HepG2 (cell line): ENCODE results near the gene ALG8. TPM values are rescaled to one million over a fixed set of nuclear protein-coding genes. Genes with fewer than 3 reads are reported as not detected.
A peak's percentile ranks its signal among the peaks of the same experiment; 100 is the strongest.

Experiments used
- ATAC-seq: fragments of 200-7000 bp; cut with Tn5 transposase; 3 replicates; pipeline ENCODE4 v1.9.1; 2020; ENCODE audit warnings: mild to moderate bottlenecking, moderate library complexity
- BruUV-seq: library from RNA; stranded (reverse); fragments of 400-500 nt; replicated peaks from 2 replicates; lab custom pipeline; 2021; lab: Mats Ljungman, UMichigan
- CTCF ChIA-PET: fragments of 300-600 bp; formaldehyde crosslinking; extraction: SDS; loops from one replicate; lab custom pipeline; 2021; ENCODE audit warnings: low total read pairs, inconsistent platforms, low intra/inter-chr PET ratio; lab: Yijun Ruan, JAX
- POLR2A ChIA-PET: fragments of 350-600 bp; sonication (Branson Sonifier 250); formaldehyde crosslinking; loops from one replicate; lab custom pipeline; 2020; ENCODE audit warnings: antibody characterized with exemption, inconsistent platforms; lab: Yijun Ruan, JAX
- DNase-seq: peaks from one replicate; pipeline ENCODE4 v3.0.0-alpha.2; 2015; ENCODE audit warnings: low spot score
- FAIRE-seq: peaks from 3 replicates; lab custom pipeline; 2011; peaks lifted over from hg19 to GRCh38; lab: Jason Lieb, UNC
- H2AFZ ChIP-seq: one replicate; pipeline ENCODE4 v1.6.1; 2011; ENCODE audit warnings: low read length, inconsistent platforms
- H3K27ac ChIP-seq: fragments of 300-600 bp; 3 replicates; pipeline ENCODE4 v1.8.0; 2011; ENCODE audit warnings: mixed run types, mild to moderate bottlenecking, mixed read lengths, low read length, inconsistent platforms; ENCODE audit not compliant: insufficient read depth; ENCODE audit errors: extremely low read length
- H3K27me3 ChIP-seq, 2 experiments: fragments of 200-600 bp in 1 of 2; 2 replicates in 1 of 2; 3 replicates in 1 of 2; pipeline versions ENCODE4 v1.6.0 to v1.8.0; 2011; ENCODE audit warnings: low read length in 2 of 2, mild to moderate bottlenecking in 2 of 2, moderate library complexity in 2 of 2, inconsistent platforms in 1 of 2; ENCODE audit not compliant: insufficient read depth in 2 of 2, control insufficient read depth in 1 of 2
- H3K36me3 ChIP-seq, 2 experiments: fragments of 200-600 bp in 1 of 2; replicated peaks in 1 of 2; 2 replicates in 1 of 2; 3 replicates in 1 of 2; pipeline versions ENCODE4 v1.5.1 to v1.8.0; 2011; ENCODE audit warnings: low read length in 2 of 2, inconsistent platforms in 1 of 2; ENCODE audit not compliant: insufficient read depth in 2 of 2, control insufficient read depth in 1 of 2
- H3K4me1 ChIP-seq: 2 replicates; pipeline ENCODE4 v1.5.1; 2012; ENCODE audit warnings: low read length, inconsistent platforms; ENCODE audit not compliant: insufficient read depth
- H3K4me2 ChIP-seq: 2 replicates; pipeline ENCODE4 v1.6.0; 2011; ENCODE audit warnings: low read depth, low read length, inconsistent platforms
- H3K4me3 ChIP-seq, 3 experiments: fragments of 200-600 bp in 1 of 3; sonication (generic), shearing (Covaris generic) in 1 of 3; replicated peaks in 1 of 3; 2 replicates each; pipeline ENCODE4 v1.5.1; 2011 to 2016; ENCODE audit warnings: low read length in 3 of 3, inconsistent platforms in 2 of 3, low read depth in 2 of 3, mild to moderate bottlenecking in 2 of 3, control low read depth in 1 of 3, mixed read lengths in 1 of 3; ENCODE audit not compliant: insufficient read depth in 1 of 3
- H3K79me2 ChIP-seq: one replicate; pipeline ENCODE4 v1.6.1; 2011; ENCODE audit warnings: low read length, inconsistent platforms; ENCODE audit not compliant: insufficient read depth
- H3K9ac ChIP-seq: 2 replicates; pipeline ENCODE4 v1.6.0; 2011; ENCODE audit warnings: mild to moderate bottlenecking, low read depth, low read length, inconsistent platforms; ENCODE audit not compliant: insufficient read depth
- H3K9me3 ChIP-seq: 2 replicates; pipeline ENCODE4 v1.5.1; 2012; ENCODE audit warnings: mild to moderate bottlenecking, low read length
- H4K20me1 ChIP-seq: 2 replicates; pipeline ENCODE4 v1.6.0; 2011; ENCODE audit warnings: inconsistent platforms, mild to moderate bottlenecking, low read length, moderate library complexity; ENCODE audit not compliant: insufficient read depth
- FOXA3 ChIP-seq: IDR thresholded peaks from 2 replicates; pipeline ENCODE4 v1.6.1; 2016; ENCODE audit warnings: missing genetic modification reagents, missing compliant biosample characterization
- FOXO1 ChIP-seq: sonication (generic); formaldehyde crosslinking; IDR thresholded peaks from 2 replicates; pipeline ENCODE4 v1.4.0; 2020; ENCODE audit warnings: missing genetic modification reagents
- FOXP4 ChIP-seq: sonication (generic); formaldehyde crosslinking; IDR thresholded peaks from 2 replicates; pipeline ENCODE4 v1.4.0; 2020; ENCODE audit warnings: missing genetic modification reagents
- GATAD1 ChIP-seq: IDR thresholded peaks from 2 replicates; pipeline ENCODE4 v1.6.1; 2016; ENCODE audit warnings: missing genetic modification reagents, missing compliant biosample characterization
- IRF9 ChIP-seq: sonication (generic); formaldehyde crosslinking; IDR thresholded peaks from 2 replicates; pipeline ENCODE4 v1.8.0; 2022; ENCODE audit warnings: missing genetic modification reagents, mild to moderate bottlenecking, borderline replicate concordance
- KDM1A ChIP-seq: IDR thresholded peaks from 2 replicates; pipeline ENCODE4 v1.6.1; 2016; ENCODE audit warnings: missing compliant biosample characterization
- MATR3 ChIP-seq: sonication (generic); formaldehyde crosslinking; IDR thresholded peaks from 2 replicates; pipeline ENCODE4 v1.4.0; 2020; ENCODE audit warnings: missing genetic modification reagents
- MTA1 ChIP-seq: sonication (generic); formaldehyde crosslinking; IDR thresholded peaks from 2 replicates; pipeline ENCODE4 v1.4.0; 2020; ENCODE audit warnings: missing genetic modification reagents, mild to moderate bottlenecking, borderline replicate concordance
- MTF1 ChIP-seq: sonication (generic); formaldehyde crosslinking; IDR thresholded peaks from 2 replicates; pipeline ENCODE4 v1.5.0; 2020; ENCODE audit warnings: missing genetic modification reagents
- NAIF1 ChIP-seq: sonication (generic); formaldehyde crosslinking; IDR thresholded peaks from 2 replicates; pipeline ENCODE4 v1.5.0; 2020; ENCODE audit warnings: mild to moderate bottlenecking, missing genetic modification reagents, borderline replicate concordance
- NBN ChIP-seq: fragments of 450-650 bp; conservative IDR thresholded peaks from 2 replicates; pipeline ENCODE4 v1.6.1; 2017
- NR2F6 ChIP-seq, 2 experiments: IDR thresholded peaks; 2 replicates each; pipeline ENCODE4 v1.6.1; 2016; ENCODE audit warnings: antibody characterized with exemption in 1 of 2, mild to moderate bottlenecking in 1 of 2
- RARA ChIP-seq: IDR thresholded peaks from 2 replicates; pipeline ENCODE4 v1.6.1; 2016; ENCODE audit warnings: missing genetic modification reagents, missing compliant biosample characterization
- SAP130 ChIP-seq: IDR thresholded peaks from 2 replicates; pipeline ENCODE4 v1.6.1; 2016; ENCODE audit warnings: low read depth
- SOX13 ChIP-seq, 3 experiments: fragments of 450-650 bp in 1 of 3; sonication (generic) in 1 of 3; formaldehyde crosslinking in 1 of 3; IDR thresholded peaks in 2 of 3; conservative IDR thresholded peaks in 1 of 3; 2 replicates each; pipeline versions ENCODE4 v1.5.0 to v1.6.1; 2016 to 2020; ENCODE audit warnings: antibody characterized with exemption in 1 of 3, mild to moderate bottlenecking in 1 of 3, missing compliant biosample characterization in 1 of 3, missing genetic modification reagents in 1 of 3, moderate library complexity in 1 of 3
- SOX5 ChIP-seq: IDR thresholded peaks from 2 replicates; pipeline ENCODE4 v1.6.1; 2016; ENCODE audit warnings: borderline replicate concordance
- TFAP4 ChIP-seq: sonication (generic); IDR thresholded peaks from 2 replicates; pipeline ENCODE4 v1.6.1; 2016; ENCODE audit warnings: low read depth, borderline replicate concordance
- ZBTB26 ChIP-seq: IDR thresholded peaks from 2 replicates; pipeline ENCODE4 v1.6.1; 2016; ENCODE audit warnings: missing compliant biosample characterization, missing genetic modification reagents, borderline replicate concordance
- ZNF20 ChIP-seq: sonication (generic); formaldehyde crosslinking; IDR thresholded peaks from 2 replicates; pipeline ENCODE4 v1.4.0; 2020; ENCODE audit warnings: mild to moderate bottlenecking, moderate library complexity, missing genetic modification reagents
- ZNF326 ChIP-seq: sonication (generic); formaldehyde crosslinking; IDR thresholded peaks from 2 replicates; pipeline ENCODE4 v1.4.0; 2020; ENCODE audit warnings: missing genetic modification reagents, borderline replicate concordance
- in situ Hi-C: cut with HindIII; loops from 2 replicates; pipeline ENCODE4 v1.10.0; 2017; ENCODE audit warnings: low pct_unique_long_range_greater_than_20kb; ENCODE audit not compliant: extremely low pct_ligation_motif_present
- intact Hi-C: fragments of 100-400 bp; cut with micrococcal nuclease; formaldehyde crosslinking; loops from one replicate; pipeline ENCODE4 v1.10.0; 2022; ENCODE audit not compliant: unreplicated experiment
- polyA plus RNA-seq, 8 experiments: library from polyadenylated mRNA; depleted of rRNA in 3 of 8; stranded (reverse) in 7 of 8; unstranded in 1 of 8; fragments of >200 nt; fragmentation: Illumina TruSeq in 4 of 8; extraction: Trizol in 4 of 8; gene quantifications; 2 replicates each; pipeline versions ENCODE4 v1.2.1 to v1.2.3, GENCODE V29; 2011 to 2016; ENCODE audit warnings: low read depth in 4 of 8, missing spikeins in 1 of 8, mixed read lengths in 1 of 8; ENCODE audit not compliant: insufficient read depth in 1 of 8
- total RNA-seq, 5 experiments: library from RNA; depleted of rRNA; stranded (reverse); fragments of >200 nt; fragmentation: Illumina TruSeq; extraction: Trizol; gene quantifications; 2 replicates each; pipeline ENCODE4 v1.2.3, GENCODE V29; 2016; ENCODE audit warnings: low read depth in 1 of 5

ALG8 gene
- total and polyA plus RNA-seq, 2 of the 13 experiments (the other 11 are each of a cell fraction or from before 2014, with no cell fraction given): 75.8 to 88.0 TPM

- H3K27ac ChIP-seq: peak overlapping the region; percentile 45
- ChIA-PET CTCF (no interaction called here), POLR2A (interaction anchor here (1.1 to 1.9 kb wide), 2 partner anchors 11 to 18 kb away, joined by 3 to 9 read pairs; partner anchors contain the start of gene ALG8)
- H3K36me3 ChIP-seq: no peaks in the 10 kb centered on the region; a peak in 1 of 5 replicates
- no peak overlapping the region for H3K4me3 ChIP-seq
- BruUV-seq: no TSS peak
- H3K9ac ChIP-seq: 0 out of 2 replicates have a peak overlapping the region, but pooled peaks have one; percentile 12
- TF ChIP-seq GATAD1 (CRISPR knock-in tag) (no peak), MATR3 (CRISPR knock-in tag) (no peak), NAIF1 (no peak), FOXA3 (peak; percentile 36; the same call in 1 of the 2 replicates), ZNF326 (no peak), ZNF20 (no peak), SAP130 (CRISPR knock-in tag) (0 out of 2 replicates have a peak, but pooled peaks have one; percentile 13), ZBTB26 (CRISPR knock-in tag) (no peak), MTA1 (CRISPR knock-in tag) (no peak), SOX5 (CRISPR knock-in tag) (peak; percentile 68; the same call in 1 of the 2 replicates), FOXO1 (CRISPR knock-in tag) (no peak), TFAP4 (no peak), KDM1A (CRISPR knock-in tag) (no peak), IRF9 (CRISPR knock-in tag) (no peak), NR2F6 (IDR thresholded peaks at IDR 0.05) (peak; percentile 24), NR2F6 (CRISPR knock-in tag; IDR thresholded peaks at IDR 0.05) (no peak), NBN (no peak), SOX13 (IDR thresholded peaks at IDR 0.05) (no peak), SOX13 (CRISPR knock-in tag; conservative IDR thresholded peaks at IDR 0.05 in 1 of 2, IDR thresholded peaks at IDR 0.05 in 1 of 2) (peak in 1 of 2 experiments; percentile 73; a peak in 2 of 4 replicates), FOXP4 (CRISPR knock-in tag) (peak; percentile 40; the same call in 1 of the 2 replicates), RARA (CRISPR knock-in tag) (peak; percentile 43), MTF1 (CRISPR knock-in tag) (no peak)
- no peak for FAIRE-seq
- no peaks in the 10 kb centered on the region for H3K79me2 ChIP-seq
- H3K27me3 ChIP-seq: no peaks in the 10 kb centered on the region
- 0 out of 2 replicates have a peak overlapping the region, but pooled peaks have one; percentile 24 for H3K4me2 ChIP-seq
- ATAC-seq: peak; percentile 34; the same call in 1 of the 3 replicates
- intact Hi-C loops: no loop called here
- H3K4me1 ChIP-seq: peaks cover 35% of the 10 kb centered on the region
- DNase-seq: no peak
- H3K9me3 ChIP-seq: no peaks in the 10 kb centered on the region
- in situ Hi-C loops: no loop called here
- no peak overlapping the region for H2AFZ ChIP-seq
- no peaks in the 10 kb centered on the region for H4K20me1 ChIP-seq
Observed at GRCh38 chr11:78150754-78151153, 11.3 kb upstream of the ALG8 start.
